HPDE6-E6E7 (cell line): ENCODE results near the gene BAHCC1.

Experiments used
- DNase-seq: peaks from one replicate; pipeline ENCODE4 v3.0.0; 2011; ENCODE audit warnings: missing footprints; ENCODE audit errors: extremely low spot score

BAHCC1 gene

DNA sequence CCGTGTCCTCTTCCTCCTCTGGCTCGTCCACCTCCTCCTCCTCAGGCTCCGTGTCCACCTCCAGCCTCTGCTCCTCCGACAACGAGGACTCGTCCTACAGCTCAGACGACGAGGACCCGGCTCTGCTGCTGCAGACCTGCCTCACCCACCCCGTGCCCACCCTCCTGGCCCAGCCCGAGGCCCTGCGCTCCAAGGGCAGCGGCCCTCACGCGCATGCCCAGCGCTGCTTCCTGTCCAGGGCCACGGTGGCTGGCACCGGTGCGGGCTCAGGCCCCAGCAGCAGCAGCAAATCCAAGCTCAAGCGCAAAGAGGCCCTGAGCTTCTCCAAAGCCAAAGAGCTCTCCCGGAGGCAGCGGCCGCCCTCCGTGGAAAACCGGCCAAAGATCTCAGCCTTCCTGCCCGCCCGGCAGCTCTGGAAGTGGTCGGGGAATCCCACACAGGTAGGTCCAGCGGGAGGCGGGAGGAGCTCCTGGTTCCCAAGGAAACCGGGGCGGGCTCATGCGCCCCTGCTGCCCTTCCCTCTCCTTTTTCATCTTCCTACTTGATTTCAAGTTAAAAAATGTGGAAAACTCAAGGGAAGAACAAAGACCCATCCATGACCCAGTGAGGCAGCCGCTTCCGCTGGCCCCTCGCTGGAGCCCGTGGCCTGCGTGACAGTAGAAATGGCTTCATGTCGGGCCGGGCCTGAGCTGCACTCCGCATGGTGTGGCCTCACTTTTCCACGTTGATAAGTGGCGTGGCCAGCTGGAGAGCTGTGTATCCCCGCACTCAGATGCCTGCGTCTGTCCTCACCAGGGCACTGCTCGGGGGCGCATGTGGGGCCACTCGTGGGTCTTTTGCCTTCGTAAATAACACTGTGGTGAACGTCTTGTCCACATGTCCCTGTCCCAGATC is 66.6 kb downstream of the BAHCC1 start:
- DNase-seq = no peak

DNA sequence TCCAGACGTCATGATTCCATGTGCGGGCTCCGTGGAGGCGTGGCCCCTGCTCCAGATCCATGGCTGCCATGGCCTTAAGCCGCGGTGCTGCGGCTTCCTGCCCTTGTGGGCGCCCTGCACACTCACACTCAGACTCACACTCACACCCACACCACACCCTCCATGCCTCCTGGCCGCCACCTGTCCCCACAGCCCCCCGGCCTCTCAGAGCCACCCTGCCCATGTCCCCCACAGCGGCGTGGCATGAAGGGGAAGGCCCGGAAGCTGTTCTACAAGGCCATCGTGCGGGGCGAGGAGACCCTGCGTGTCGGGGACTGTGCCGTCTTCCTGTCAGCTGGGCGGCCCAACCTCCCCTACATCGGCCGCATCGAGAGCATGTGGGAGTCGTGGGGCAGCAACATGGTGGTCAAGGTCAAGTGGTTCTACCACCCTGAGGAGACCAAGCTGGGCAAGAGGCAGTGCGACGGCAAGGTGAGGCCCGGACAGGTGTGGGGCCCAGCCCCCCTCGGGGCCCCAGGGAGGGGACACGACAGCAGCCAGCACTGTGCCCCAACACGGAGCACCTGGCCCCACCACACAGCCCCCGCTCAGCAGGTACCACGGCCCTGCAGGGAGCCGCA is 67.4 kb downstream of the BAHCC1 start:
- DNase-seq = no peak

DNA sequence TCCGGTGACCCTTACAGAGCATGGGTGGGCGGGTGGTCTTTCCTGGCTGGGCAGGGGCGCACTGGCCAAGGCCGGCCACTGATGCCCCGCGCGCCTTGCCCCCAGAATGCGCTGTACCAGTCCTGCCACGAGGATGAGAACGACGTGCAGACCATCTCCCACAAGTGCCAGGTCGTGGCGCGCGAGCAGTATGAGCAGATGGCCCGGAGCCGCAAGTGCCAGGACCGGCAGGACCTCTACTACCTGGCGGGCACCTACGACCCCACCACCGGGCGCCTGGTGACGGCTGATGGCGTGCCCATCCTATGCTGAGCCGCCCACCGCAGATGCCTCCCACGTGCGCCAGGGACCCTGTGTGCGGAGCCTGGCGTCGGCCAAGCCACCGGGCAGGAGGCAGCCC is 68.2 kb downstream of the BAHCC1 start:
- no peak for DNase-seq

DNA sequence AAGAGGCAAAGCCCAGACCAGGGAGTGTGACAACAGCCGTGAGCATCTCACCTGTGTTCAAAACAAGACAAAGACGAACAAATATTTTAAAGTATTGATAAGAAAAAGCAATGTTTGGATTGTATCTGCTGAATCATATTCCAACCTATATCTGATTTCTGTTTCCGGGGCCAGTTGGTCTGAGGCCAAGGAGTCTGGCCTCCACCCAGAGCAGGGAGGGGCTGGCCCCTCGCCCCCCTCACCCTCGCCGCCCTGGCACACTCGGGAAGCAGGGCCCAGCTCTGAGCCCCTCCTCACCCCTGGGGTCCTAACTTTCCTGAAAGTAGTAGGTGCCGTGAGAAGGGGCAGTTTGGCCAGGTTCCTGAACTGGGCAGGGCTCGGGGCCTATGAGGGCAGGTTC is 69.3 kb downstream of the BAHCC1 start:
- no peak for DNase-seq

DNA sequence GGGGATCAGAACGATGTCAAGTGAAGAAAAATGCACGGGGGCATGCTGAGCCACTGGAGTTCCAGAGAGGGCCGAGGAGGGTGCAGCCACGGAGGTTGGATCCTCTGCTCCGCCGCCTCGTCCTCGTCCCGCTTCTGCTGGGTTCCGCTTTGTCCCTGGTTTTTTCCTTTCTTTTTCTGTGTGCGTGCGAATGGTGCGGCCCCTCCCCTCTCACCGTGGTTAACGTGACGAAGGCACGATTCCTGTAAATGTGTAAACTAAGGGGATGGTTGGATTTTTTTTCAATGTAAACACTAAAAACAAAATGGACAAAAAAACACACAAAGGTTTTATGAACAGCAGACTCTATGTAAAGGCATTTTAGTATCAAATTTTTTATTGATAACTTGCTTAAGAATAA is 70.7 kb downstream of the BAHCC1 start:
- no peak for DNase-seq

DNA sequence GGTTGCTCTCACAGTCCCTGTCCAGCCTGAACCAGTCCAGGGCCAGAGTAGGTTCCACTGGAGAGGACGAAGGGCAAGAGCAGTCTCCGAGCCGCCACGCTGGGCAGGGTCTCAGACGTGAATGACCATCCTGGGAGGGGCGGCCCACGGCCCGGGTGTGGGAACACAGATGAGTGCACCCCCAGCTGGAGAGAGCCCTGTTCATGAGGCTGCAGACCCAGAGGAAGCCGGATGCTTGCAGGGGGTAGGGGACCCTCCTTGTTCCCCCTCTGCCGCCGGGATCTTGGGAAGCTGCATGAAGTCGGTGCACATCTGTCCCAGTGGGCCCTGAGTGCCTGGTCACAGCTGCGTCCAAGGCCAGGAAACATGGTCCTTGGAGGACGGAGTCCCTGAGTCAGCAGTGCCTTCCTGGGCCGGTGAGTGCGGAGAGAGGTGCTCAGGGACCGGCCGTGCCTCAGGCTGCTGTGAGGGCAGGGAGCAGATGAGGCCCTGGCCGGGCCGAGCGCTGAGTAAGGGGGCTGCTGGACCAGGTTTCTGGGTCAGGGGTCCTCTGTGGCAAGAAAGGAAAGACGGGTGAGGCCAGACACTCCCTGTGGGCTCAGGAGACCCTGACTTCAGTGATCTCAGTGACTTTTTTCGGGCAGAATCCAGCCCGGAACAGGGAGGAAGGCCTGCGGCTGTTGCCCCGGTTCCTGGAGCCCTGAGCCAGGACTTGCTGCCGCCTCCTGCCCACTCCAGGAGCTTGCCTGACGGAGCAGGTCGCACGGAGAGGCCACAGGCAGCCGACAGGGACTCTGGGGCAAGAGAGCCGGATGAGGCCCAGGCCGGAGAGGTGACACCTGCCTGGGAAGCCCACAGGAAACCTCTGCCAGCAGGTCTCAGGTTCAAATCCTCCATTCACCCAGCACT is 71.6 kb downstream of the BAHCC1 start:
- DNase-seq = no peak

DNA sequence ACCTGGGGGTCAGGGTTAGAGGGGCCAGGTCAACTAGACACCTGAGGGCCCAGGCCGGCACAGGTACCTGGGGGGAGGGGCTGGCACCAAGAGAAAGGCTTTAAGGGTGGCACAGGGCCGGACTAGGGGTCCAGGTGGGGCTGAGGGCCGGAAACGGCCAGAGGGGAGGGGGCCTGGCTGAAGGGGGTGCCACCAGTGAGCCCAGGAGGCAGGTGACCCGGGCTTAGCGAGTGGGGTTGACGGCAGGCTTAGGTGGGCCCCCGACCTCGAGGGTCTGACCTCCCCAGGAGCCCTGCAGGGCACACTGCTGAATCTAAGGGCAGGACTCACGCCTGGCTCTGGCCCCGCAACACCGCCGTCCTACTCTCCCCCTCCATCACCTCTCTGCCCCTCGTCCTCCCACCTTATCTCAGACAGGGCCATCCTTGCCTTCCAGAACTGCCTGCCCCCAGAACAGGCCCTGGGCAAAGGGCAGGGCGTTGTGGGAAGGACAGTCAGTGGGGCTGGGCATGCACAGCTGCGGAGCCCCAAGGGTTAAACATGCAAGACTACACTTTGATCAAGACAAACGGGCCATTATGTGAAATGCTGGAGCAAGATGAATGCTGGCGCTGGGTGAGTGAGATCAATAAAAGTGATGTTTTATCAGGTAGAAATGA is 73.0 kb downstream of the BAHCC1 start:
- DNase-seq = no peak

DNA sequence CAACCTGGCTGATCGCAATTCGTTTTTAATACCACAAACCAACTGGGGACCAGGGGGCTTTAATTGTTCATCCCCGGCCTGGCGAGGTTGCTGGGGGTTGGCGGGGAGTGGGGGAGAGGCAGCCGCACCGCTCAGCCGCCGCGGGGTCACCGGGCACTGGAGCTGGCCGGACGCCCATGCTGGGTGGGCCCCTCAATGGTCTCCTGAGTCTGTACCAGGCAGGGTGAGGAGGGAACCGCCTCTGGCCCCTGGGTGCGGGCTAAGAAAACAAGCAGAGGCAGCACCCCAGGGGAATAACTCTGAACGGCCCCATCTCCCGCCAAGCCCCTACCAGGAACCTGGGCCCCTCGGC is 73.5 kb downstream of the BAHCC1 start:
- DNase-seq = no peak

DNA sequence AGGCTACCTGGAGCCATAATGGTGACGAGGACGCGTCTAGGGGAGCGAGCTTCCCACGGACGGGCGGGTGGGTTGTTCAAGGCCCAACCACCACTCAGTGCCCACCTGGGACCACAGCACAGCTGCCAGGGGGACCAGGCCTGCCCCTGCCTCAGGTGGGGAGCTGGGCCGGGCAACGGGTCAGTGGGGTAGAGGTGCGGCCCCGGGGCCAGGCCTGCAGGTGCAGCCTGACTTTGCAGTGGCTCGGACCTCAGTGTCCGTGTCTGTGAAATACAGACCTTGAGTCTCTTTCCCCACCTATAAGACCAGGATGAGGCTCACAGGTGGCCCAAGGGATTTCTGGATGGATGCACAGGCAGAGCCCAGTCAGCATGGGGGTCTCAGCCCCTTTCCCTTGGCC is 74.0 kb downstream of the BAHCC1 start:
- no peak for DNase-seq

DNA sequence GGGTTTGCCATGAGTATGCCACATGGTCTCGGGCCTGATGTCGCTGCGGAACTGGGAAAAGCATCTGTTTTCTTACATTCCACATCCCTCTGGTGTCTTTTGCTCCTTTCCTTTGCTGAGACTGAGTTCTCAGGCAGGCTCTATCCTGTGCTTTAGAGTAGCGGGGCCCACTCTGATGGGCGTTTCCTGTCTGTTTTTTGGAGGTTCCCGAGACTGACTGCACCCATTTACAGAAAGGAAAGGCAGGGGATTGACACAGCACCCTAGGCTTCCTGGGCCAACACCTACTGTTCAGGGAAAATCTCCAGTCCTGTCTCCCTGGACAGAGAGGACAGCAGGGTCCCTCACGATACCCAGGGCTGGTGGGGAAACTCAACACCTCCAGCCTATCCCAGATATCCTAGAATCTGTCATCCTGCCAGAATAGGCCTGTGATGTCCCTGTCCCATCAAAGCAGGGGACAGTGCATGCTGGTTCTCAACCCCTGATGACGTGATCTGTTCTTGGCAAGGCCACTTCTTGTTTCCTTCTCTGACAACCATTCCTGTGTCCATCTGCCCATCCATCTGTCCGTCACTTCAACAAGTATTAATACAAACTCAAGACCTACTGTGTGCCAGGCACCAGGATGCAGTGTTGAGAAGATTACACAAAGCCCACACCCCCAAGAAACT is 75.2 kb downstream of the BAHCC1 start:
- no peak for DNase-seq

DNA sequence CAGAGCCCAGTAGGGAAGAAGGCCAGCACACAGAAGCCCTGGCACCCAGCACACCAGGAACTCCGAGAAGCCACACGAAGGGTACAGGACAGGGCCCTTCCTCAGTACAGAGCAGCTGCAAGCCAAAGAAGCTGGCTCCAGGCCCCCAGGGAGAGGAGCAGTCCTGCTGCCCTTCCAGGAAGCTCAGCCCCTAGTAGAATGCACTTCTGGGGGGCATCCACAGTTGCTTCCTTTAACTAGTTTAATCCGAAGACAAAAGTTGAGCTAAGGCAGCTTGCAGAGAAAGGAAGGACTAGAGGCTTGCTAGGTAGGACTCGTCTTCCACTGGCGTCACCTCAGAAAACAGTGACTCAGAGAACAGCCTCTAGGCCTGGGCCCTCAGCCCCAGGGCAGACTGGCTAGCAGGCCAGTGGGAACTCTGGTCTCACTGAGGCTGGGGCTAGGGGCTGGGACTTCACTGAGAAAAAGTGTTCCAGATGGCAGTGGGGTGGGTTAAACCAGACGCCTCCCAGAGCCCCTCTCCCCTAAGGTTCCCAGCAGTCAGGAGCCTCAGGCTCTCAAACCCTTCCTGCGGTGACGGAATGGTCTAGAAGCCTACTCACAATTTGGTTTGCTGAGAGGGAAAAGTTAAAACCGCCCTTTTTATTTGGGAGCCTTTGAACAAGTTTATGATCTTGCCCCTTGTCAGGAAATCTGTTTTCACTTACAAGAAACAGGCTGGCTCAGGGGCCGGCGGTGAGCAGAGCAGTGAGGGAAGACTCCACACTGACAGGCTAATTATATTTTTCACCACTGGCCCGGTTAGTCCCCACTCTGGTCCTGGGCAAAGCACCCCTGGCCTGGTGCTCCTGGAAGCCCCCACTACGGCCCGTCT is 75.9 kb downstream of the BAHCC1 start:
- no peak for DNase-seq

DNA sequence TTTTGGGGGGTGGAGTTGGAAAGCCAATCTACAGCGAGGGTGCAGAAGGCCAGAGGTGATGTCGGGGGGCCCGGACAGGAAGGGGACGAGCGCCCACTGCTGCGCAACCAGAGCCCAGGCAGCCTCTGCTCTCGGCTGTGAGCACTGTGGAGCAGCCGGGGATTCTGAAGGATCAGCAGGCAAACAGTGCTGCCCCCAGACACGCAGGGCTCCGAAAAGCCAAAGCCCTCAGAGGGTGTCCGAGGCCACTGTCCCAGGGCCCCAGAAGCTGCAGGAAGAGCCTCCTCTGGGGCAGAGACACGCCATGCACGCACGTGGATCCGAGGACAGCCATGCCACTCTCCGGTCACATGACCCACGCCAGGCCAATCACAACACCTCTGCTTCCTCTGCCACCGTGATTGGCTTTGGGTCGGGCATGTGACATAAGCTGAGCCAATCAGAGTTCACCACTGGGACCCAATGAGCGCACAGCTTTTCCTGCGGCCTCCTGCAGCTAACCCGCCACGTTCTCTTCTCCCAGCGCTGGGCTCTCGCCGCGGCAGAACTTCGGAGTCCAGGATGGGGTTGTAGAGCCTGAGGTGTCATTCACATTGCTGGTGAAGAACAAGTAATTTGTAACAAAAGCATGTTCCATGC is 76.7 kb downstream of the BAHCC1 start:
- DNase-seq = peak; percentile 98

DNA sequence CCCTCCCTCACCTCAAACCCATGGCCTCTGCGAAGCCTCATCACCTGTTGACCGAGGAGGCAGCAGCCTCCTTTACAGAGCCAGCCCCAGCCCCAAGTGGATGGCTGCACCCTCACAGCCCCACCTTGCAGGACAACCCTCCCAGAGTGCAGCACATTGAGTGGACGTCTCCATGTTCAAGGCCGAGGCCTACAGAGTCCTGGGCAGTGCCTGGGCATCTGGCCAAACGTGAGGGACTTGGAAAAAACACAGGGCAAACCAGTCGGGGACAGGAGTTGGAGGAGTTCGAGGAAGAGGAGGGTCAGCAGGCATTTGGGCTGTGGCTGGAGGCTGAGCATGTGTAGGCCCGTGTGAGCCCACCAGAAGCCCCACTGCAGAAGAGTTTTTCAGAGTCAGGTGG is 77.8 kb downstream of the BAHCC1 start:
- no peak for DNase-seq

DNA sequence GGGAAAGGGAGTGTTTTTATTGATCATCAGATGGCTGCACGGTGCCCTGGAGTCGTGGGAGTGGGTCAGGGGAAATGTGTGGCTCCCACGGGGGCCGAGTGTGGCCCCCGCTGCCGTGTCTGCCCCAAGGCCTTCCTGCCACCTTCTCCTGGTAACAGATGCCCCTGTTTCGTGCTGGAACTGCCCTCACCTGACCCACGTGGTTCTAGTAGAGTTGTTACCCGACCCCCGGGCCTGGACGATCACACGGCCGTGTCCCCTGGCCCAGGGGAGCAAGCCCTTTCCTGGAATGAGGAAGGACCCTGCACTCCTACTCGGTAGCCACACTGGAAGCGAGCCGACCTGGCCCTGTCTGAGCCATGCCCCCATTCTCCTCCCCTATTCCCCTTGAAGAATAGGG is 79.7 kb downstream of the BAHCC1 start:
- no peak for DNase-seq

DNA sequence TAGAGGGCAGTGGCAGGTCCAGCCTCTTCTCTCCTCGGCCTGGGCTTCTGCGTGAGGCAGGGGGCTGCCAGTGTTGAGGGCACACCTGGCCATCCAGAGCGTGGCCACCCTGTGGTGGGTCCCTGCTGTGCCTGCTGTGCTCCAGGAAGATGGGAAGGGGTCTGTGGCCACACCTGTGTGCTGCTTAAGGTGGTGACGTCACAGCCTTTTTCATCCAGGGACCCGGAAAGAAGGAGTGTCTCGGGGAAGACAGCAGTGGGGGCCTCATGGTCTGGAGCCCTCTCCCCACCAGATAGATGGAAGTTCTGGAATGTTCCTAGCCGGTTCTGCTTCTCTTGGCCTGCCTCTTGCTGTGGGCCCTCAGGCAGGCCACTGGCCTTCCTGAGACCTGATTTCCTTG is 80.8 kb downstream of the BAHCC1 start:
- no peak for DNase-seq

DNA sequence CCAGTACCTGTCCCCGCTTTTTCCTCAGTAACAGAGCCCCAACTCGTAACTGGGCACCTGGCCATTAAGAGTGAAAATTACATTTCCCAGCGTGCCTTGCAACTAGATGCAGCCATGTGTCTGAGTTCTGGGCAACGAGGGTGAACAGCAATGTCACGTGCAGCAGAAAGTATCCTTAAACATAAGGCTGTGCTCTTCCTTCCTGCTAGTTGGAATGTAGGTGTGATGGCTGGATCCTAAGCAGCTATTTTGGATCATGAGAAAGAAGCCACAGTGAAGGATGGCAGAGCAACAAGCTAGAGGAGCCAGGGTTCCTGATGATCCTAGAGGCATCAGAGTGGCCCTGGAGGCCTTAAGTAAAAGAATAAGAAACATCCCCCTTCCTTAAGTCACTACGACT is 81.4 kb downstream of the BAHCC1 start:
- DNase-seq = no peak

DNA sequence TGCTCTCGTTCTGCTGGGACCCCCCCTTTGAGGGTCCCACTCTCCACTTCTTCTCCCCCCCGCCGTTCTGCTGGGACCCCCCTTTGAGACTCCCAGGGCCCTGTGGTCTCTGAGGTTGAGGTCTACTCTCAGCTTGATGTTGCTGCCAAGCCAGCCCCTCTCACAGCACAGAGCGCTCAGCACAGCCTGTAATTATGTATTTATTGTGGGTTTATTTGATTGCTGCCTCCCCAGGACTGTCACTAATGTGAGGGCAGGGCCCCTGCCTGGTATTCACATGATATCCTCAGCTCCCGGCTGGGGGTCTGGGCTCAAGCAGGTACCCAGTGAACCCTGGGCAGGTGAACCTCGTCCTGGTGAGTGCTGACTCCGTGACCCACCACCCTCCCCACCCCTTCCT is 81.9 kb downstream of the BAHCC1 start:
- DNase-seq = no peak

DNA sequence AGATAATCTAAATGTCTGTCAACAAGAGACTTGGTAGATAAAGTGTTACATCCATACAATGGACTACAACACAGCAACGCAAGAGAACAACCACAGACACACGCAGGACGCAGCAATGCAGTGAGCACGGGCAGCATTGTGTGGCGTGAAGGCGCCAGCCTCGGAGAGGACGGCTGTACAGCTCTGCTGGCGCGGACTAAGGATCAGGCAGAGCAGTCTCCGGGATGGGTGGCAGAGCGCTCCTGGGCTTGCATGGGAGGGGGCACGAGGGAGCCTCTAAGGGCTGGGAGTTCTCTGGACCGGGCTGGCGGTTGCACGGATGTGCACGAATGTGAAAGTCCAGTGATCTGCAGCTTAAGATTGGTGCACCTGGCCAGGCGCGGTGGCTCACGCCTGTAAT is 82.9 kb downstream of the BAHCC1 start:
- no peak for DNase-seq

DNA sequence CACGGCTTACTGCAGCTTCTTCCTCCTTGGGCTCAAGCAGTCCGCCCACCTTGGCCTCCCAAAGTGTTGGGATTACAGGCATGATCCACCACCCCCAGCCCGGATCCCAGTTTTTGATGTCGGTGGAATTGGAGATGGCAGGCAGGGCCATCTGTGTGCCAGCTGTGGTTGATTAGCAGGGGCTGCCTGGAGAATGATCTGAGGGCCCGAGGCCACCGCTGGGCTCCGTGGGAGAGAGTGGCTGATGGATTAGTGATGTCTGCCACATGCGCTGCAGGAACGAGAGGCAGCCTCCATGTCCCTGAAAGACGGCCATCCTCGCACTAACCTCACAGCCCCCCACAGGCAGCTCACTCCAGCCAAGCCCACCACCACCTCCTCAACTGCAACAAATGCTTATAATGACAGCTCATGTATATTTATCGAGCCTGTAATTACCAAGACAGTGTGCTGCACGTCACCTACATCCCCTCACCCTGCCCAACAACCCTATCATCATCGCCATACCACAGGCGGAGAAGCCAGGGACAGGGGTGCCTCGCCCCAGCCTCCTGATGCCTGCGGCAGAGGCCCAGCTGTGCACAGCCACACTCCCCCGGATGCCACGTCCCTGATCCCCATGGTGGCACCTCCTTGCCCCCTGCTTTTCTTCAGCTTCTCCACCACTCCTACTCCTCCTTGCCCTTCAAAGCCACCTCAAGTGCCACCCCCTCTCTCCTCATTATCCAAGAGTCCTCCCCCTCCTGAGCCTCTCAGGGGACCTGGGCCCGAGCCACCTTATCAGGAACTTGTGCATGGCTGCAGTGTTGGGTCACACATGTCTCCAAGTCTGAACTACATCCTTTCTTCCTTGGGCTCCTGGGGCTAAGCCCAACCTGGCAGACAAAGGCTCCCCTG is 84.2 kb downstream of the BAHCC1 start:
- no peak for DNase-seq
